Transverse colon (tissue), 4 donors: Measurements from ENCODE around the gene KIF1A.

Source experiments
- CTCF ChIP-seq, 5 experiments: fragments of 200-600 bp in 3 of 5; fragments of 450-650 bp in 2 of 5; sonication (generic) in 3 of 5; IDR thresholded peaks; 1 replicate in 2 of 5; 2 replicates in 3 of 5; pipeline ENCODE4 v1.5.1; 2016 to 2017; ENCODE audit warnings: antibody characterized with exemption in 5 of 5, inconsistent platforms in 3 of 5, mild to moderate bottlenecking in 2 of 5, moderate library complexity in 1 of 5
- EP300 ChIP-seq: sonication (generic); formaldehyde crosslinking; IDR thresholded peaks from one replicate; pipeline ENCODE4 v1.6.1; 2017; ENCODE audit warnings: antibody characterized with exemption, low read depth
- POLR2A ChIP-seq: fragments of 450-650 bp; IDR thresholded peaks from one replicate; pipeline ENCODE4 v1.6.1; 2016; ENCODE audit warnings: antibody characterized with exemption, mild to moderate bottlenecking, moderate library complexity
- POLR2AphosphoS5 ChIP-seq, 3 donors: sonication (generic); formaldehyde crosslinking; IDR thresholded peaks; one replicate each; pipeline ENCODE4 v1.6.1; 2016; ENCODE audit warnings: antibody characterized with exemption in 3 of 3

- TF ChIP-seq CTCF (IDR thresholded peaks at IDR 0.05) (no peak), POLR2A (no peak), EP300 (no peak), POLR2AphosphoS5 (IDR thresholded peaks at IDR 0.05) (no peak)
Observed at GRCh38 chr2:240795454-240795853, 24.6 kb downstream of the KIF1A start.
